Measurements from ENCODE around the gene ATP10A. TPM values are rescaled to one million over a fixed set of nuclear protein-coding genes. Genes with fewer than 3 reads are reported as not detected.

Gene ATP10A
- total RNA-seq, 2 experiments from 2014 or later, result 36.7 to 70.1 TPM

Small RNAs within 50 kb of the gene (microRNA-seq; reads per million reads assigned to microRNA genes)
- not detected for gene MIR4715

Data from activated CD8-positive, alpha-beta memory T cell treated with anti-CD3 and anti-CD28 coated beads, Interleukin-2, amount 10 ng/mL, durations not matched to agents 7 days and 5 days (primary cell).